Hypothalamus (tissue), 51 donors: ENCODE data around the gene SEMA3D.

Experiments used
- DNase-seq, 51 donors: peaks; one replicate each; lab custom pipeline; 2025; lab: John Stamatoyannopoulos, UW

The SEMA3D gene

DNA sequence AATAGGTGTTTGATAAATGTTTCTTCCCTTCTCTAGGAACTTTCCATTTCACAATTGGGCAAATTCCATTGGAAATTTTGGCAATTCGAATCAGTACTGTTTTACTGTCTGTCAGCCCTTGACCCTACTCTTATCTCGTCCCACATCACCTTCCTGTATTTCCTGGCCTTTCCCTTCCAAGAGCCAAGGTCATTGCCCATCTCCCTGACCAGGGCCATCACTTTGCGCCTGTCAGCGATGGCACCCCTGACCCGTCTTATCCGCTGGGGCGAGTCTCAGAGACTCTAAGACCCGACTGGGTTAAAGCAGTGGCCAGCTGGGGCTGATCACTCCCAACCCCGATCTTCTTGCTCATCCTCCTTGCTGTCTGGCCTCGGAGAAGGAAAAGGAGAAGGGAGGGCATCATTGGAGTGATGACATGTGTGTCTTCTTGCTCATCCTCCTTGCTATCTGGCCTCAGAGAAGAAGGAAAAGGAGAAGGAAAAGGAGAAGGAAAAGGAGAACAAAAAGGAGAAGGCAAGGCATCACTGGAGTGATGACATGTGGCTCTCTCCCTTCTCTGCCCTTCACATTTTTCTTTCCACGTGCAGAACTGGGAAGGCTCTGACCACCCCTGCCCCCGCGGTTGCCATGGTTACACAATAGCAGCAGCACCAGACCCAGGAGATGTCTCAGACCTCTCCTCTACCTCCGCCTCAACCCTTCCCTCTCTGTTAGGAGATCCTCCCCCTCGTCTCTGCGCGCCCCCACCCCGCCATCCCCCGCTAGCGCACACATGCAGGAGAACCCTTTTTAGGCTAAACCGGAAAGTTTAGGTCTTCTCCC is 2.0 kb downstream of the SEMA3D start:
- peak in 23 of 51 donors; percentile 1 to 51 (median 12) for DNase-seq

DNA sequence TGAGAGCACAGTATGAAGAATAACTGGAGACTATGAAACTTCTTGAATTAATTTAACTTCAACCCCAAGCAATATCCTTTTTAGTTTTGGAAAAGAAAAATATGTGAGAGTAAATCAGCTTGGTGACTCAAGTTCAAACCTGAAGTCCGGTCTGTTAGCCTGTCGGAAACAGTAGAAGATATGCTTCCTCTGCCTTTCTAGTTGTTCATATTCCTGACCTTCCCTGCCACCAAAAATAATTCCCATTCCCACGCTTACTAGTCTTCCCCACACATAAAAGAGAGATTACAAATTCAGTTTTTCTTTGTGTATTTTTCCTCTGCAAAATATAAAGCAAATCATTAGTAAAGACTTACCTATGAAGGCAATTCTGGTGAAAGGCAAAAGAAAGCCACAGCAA is 3.6 kb downstream of the SEMA3D start:
- no peak for DNase-seq

GRCh38 chr7:85178531-85179298 is 8.1 kb downstream of the SEMA3D start:
- DNase-seq = no peak

DNA sequence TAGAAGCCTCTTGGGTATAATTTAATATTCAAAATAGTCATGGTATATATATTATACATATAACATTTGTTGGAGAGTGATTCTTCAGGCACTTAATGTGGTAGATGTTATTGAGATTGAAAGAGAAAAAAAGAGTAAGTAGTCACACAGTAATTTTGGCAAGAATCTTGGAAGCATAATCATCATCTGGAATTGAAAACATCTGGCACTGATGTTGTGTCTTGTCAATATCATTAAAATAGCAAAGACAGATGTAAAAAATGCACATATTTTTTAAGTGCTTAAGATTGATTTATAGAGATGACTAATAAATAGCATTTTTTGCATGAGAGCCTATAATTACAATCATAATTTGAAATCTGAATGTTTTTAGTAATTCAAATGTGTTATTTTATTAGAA is 9.5 kb downstream of the SEMA3D start:
- no peak for DNase-seq

DNA sequence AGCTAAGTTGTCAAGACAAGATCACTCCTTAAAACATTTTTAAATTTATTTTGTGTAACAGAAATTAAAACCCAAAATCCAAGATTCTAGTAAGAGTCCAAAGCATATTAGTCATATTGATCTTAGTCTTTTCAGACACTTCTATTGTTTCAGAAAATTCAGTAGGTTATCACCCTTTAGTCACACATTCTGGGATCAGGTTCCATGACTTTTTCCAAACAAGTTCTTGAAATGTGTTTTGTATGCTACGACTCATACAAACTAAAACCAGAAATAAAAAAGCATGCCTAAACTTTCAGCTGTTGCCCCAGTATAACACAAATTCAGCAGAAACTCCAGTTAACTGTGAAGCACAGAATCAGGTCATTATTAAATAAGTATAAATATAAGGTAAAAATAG is 10.7 kb downstream of the SEMA3D start:
- no peak for DNase-seq

GRCh38 chr7:85175217-85175616 is 11.6 kb downstream of the SEMA3D start:
- DNase-seq = no peak

GRCh38 chr7:85172530-85172941 is 14.3 kb downstream of the SEMA3D start:
- DNase-seq = peak in 14 of 51 donors; percentile 2 to 46 (median 10)

DNA sequence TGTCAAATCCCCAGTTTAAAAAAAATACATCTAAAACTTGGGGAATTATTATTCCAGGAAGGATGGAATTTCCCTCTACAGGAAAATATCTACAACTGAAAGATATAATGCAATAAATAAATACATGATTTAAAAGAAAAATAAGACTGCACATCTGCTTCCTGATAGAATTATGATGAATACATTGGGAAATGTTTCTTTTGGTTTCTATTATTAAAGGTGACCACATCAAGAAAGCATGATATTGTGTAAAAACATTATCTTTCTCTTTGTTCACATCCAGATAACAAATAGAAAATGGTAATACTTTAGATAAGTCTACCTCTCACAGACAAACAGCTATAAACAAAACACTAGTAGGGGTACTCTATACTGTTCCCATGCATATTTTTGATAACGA is 19.2 kb downstream of the SEMA3D start:
- DNase-seq = no peak

GRCh38 chr7:85165263-85165662 is 21.6 kb downstream of the SEMA3D start:
- DNase-seq = no peak

DNA sequence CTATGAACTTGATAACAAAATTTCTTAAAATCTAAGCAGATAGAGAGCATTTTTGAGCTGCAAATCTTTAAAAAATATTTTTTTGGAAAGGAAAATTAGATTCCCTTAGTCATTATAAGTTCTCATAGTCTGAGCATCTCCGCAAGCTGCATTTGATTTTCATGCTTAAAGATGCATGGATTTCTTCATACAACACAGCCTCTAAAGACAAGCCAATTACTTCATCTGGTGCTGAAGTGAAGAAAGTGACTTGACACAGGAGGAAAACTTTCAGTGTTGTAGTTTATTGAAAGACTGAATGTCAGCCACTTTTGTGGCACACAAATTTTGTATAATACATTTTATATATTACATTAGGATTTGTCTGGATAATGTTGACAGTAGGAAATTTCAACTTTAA is 22.5 kb downstream of the SEMA3D start:
- no peak for DNase-seq

DNA sequence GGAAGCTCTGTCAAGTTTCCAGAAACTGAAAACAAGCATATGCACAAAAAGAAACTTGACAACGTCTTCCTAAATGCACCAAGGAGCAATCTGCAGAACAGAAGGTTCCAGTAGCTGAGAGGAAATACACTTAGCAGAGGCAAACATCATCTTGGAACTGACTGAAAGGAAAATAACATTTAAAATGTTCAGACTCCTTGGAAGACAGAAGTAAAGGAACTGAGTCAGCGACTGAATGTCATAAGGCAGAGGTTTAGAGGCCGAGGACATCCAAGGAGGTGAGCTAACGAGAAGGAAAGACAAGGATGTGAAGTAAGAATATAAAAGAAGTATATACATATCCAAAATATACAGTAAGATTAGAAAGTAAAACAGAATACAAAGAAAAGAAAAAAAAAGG is 24.1 kb downstream of the SEMA3D start:
- no peak for DNase-seq

- DNase-seq = no peak
These were observed 26.6 kb downstream of the SEMA3D start for GRCh38 chr7:85160223-85160622.

- DNase-seq = no peak
These were observed 27.9 kb downstream of the SEMA3D start for GRCh38 chr7:85159003-85159402.

- no peak for DNase-seq
These were observed 30.1 kb downstream of the SEMA3D start for GRCh38 chr7:85156661-85157208.

DNA sequence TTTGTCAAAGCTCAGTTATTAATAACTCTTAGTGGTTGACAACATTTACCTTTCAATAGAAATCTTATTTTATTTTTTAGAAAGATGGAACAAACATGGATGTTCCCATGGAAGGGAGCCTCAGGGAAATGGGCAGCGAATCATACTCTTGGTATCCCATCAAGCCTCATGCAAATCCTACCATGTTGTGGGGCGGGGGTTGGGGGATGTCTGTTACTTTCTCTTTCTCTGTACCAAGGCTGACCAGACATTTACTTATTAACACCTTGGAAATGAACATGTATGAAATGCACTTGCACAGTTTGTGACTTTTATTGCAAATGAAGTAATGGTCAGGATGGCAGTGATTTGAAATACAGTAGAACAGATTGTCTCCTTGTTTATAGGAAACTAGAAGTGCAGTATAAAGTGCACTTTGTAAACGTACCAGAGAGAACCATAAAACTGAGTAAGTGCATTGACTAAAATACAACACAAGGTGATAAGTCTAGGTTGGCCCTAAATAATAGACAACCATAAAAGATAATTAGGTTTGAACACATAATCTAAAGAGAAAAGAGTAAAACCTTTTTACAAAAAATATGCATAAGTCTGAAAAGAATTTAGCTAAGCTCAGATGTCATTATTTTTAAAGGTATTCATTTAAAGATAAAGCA is 32.4 kb downstream of the SEMA3D start:
- DNase-seq = no peak

GRCh38 chr7:85153715-85154114 is 33.1 kb downstream of the SEMA3D start:
- no peak for DNase-seq

- no peak for DNase-seq
These were observed 36.2 kb downstream of the SEMA3D start for GRCh38 chr7:85150624-85151023.

- no peak for DNase-seq
These were observed 42.1 kb downstream of the SEMA3D start for GRCh38 chr7:85144771-85145170.

DNA sequence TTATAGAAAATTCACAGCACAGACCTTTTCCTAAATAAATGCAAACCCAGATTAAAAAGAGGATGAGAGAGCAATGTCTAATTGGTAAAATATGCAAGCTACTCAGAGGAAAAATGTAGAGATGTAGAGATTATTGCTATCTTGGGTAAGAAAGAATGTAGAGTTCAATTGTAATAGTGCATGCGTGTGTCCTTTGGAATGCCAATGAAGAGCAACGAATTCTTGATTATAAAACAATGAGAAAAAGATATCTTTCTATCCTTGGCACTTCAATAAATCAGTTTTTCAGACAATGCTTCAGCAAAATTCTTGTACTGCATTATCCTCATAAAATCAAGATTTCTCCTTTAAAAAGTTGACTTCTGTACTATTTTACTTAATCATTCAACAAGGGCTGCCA is 50.9 kb downstream of the SEMA3D start:
- DNase-seq = no peak

GRCh38 chr7:85133560-85133959 is 53.3 kb downstream of the SEMA3D start:
- no peak for DNase-seq

DNA sequence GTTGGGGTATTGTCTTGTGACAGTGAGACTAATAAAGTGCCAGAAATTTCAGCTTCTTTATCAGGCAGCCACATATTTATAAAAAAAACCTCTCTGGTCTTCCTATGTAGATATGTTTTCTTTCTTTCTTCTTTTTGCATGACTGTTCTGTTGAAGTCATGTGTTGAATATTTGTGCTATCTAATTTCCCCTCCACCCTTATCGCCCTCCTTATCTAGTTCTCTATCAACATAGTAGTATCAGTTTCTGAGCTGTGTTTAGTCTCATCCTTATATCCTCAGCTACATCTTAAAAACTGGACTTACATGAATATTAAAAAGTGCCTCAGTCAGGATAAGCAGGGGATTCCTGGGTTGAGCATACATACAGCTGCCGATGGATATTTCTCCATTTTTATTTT is 53.9 kb downstream of the SEMA3D start:
- DNase-seq = no peak
